ENCODE results near the gene CENPV.

Gene CENPV

GRCh38 chr17:16358394-16358793, 5.1 kb upstream of the CENPV start:
- no peak for DNase-seq

- DNase-seq, result no peak
Measured at GRCh38 chr17:16354585-16354984, 1.3 kb upstream of the CENPV start.

GRCh38 chr17:16352667-16353316, 477 bp downstream of the CENPV start:
- peak; percentile 34 to 88 (median 84) for DNase-seq

GRCh38 chr17:16352303-16352666, 984 bp downstream of the CENPV start:
- peak; percentile 56 to 88 (median 83) for DNase-seq

- DNase-seq, result no peak
Measured at GRCh38 chr17:16351831-16352230, 1.4 kb downstream of the CENPV start.

GRCh38 chr17:16349431-16349830, 3.8 kb downstream of the CENPV start:
- no peak for DNase-seq

- no peak for DNase-seq
Measured at GRCh38 chr17:16348586-16348985, 4.7 kb downstream of the CENPV start.

- no peak for DNase-seq
Measured at GRCh38 chr17:16346721-16347271, 6.5 kb downstream of the CENPV start.

- DNase-seq, result no peak
Measured at GRCh38 chr17:16345565-16345964, 7.7 kb downstream of the CENPV start.

GRCh38 chr17:16343569-16343968, 9.7 kb downstream of the CENPV start:
- DNase-seq, result no peak

- DNase-seq, result no peak
Measured at GRCh38 chr17:16342979-16343378, 10.3 kb downstream of the CENPV start.

- no peak for DNase-seq
Measured at GRCh38 chr17:16339959-16340358, 13.3 kb downstream of the CENPV start.

GRCh38 chr17:16339402-16339801, 13.9 kb downstream of the CENPV start:
- DNase-seq, result no peak

GRCh38 chr17:16338391-16338790, 14.9 kb downstream of the CENPV start:
- no peak for DNase-seq

- DNase-seq, result peak in 1 of 3 experiments; percentile 12
Measured at GRCh38 chr17:16329519-16330271, 23.6 kb downstream of the CENPV start.

GRCh38 chr17:16328997-16329396, 24.3 kb downstream of the CENPV start:
- peak in 2 of 3 experiments; percentile 4 to 87 for DNase-seq

GRCh38 chr17:16327018-16327417, 26.3 kb downstream of the CENPV start:
- DNase-seq, result no peak

- DNase-seq, result no peak
Measured at GRCh38 chr17:16325964-16326363, 27.3 kb downstream of the CENPV start.

GRCh38 chr17:16322636-16323035, 30.6 kb downstream of the CENPV start:
- DNase-seq, result no peak

- DNase-seq, result no peak
Measured at GRCh38 chr17:16319969-16320368, 33.3 kb downstream of the CENPV start.

GRCh38 chr17:16314859-16315258, 38.4 kb downstream of the CENPV start:
- DNase-seq, result no peak

- no peak for DNase-seq
Measured at GRCh38 chr17:16314189-16314588, 39.1 kb downstream of the CENPV start.

GRCh38 chr17:16313139-16314090, 39.9 kb downstream of the CENPV start:
- DNase-seq, result peak in 1 of 3 experiments; percentile 40

All from NCI-H1417 (cell line).